ENCODE data around the gene TUBA4B. TPM values are rescaled to one million over a fixed set of nuclear protein-coding genes. Genes with fewer than 3 reads are reported as not detected.

Gene TUBA4B
- total RNA-seq, 2 experiments from 2014 or later = not detected

DNA sequence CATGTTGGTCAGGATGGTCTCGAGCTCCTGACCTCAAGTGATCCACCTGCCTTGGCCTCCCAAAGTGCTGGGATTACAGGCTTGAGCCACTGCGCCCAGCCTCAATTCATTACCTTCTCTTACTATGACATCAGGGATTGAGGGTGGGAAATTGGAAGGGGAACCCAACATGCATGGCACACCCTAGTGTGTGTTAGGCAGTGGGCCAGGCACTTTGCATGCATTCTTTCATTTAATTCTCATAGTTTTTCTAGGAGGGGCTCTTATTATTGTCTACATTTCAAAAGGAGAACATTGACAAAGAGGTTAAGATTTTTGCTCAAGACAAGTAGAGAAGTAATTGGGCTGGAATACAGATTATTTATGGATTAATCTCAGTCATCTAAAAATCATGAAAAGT is 15.3 kb downstream of the TUBA4B start:
- intact Hi-C loops (cut with micrococcal nuclease; ENCODE audit: unreplicated experiment) = no loop called here
- TF ChIP-seq, protein P1, sequence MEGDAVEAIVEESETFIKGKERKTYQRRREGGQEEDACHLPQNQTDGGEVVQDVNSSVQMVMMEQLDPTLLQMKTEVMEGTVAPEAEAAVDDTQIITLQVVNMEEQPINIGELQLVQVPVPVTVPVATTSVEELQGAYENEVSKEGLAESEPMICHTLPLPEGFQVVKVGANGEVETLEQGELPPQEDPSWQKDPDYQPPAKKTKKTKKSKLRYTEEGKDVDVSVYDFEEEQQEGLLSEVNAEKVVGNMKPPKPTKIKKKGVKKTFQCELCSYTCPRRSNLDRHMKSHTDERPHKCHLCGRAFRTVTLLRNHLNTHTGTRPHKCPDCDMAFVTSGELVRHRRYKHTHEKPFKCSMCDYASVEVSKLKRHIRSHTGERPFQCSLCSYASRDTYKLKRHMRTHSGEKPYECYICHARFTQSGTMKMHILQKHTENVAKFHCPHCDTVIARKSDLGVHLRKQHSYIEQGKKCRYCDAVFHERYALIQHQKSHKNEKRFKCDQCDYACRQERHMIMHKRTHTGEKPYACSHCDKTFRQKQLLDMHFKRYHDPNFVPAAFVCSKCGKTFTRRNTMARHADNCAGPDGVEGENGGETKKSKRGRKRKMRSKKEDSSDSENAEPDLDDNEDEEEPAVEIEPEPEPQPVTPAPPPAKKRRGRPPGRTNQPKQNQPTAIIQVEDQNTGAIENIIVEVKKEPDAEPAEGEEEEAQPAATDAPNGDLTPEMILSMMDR (conservative IDR thresholded peaks at IDR 0.05; ENCODE audit: low read length) = no peak
- TF ChIP-seq EZH2phosphoT487 (IDR thresholded peaks at IDR 0.05; ENCODE audit: borderline replicate concordance, low read depth, low read length) = no peak
- Histone ChIP-seq H3K36me3 (ENCODE audit: insufficient read depth, low read length) (no peaks in the 10 kb centered on the region), H4K20me1 (ENCODE audit: insufficient read depth, low read length) (no peaks in the 10 kb centered on the region), H3K4me1 (ENCODE audit: insufficient read depth, low read length, poor library complexity, severe bottlenecking) (no peaks in the 10 kb centered on the region), H3K4me2 (ENCODE audit: low read length) (no peak overlapping the region), H3K79me2 (ENCODE audit: insufficient read depth, low read depth, low read length) (no peaks in the 10 kb centered on the region), H3K9me3 (ENCODE audit: low read length) (no peaks in the 10 kb centered on the region), H3K27ac (ENCODE audit: low read depth, low read length, poor library complexity, severe bottlenecking) (no peak overlapping the region), H3K9me2 (ENCODE audit: insufficient read depth, low read length) (no peaks in the 10 kb centered on the region), H2AFZ (ENCODE audit: low read length) (no peak overlapping the region), H3K4me3 (ENCODE audit: low read depth, low read length, poor library complexity, severe bottlenecking) (no peak overlapping the region)
- no TSS peak for BruUV-seq (replicated peaks)
- CTCF ChIA-PET (ENCODE audit: unreplicated experiment) = no interaction called here
- DNase-seq (ENCODE audit: low spot score) = no peak
- POLR2A ChIA-PET = interaction anchor here (0.7 to 1.8 kb wide), 3 partner anchors 13 to 857 kb away, joined by 3 to 8 read pairs (median 4); no protein-coding TSS in a partner anchor

DNA sequence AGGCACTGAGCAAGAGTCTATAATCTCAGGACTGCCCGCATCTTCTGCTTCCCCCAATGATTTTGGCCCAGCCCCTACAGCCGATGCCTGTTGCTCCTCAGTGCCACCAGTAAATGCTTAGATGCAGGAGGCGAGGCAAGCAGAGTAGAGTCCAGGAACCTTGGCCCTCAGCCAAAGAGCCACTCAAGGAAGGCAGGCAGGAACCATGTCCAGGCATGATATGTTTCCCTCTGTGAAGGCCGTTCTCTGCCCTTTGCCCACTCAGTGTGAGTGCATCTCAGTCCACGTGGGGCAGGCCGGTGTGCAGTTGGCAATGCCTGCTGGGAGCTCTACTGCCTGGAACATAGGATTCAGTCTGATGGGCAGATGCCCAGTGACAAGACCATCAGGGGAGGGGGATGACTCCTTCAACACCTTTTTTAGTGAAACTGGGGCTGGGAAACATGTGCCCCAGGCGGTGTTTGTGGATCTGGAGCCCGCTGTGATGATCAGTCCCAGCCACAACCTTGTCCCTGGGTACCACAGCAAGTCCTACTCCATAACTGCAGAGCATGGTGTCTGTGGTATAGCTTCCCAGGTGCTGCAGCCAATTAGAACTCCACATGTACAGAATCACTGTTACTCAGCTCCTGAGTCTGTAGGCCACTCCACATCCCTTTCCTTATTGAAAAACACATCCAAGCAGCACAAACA is 16.5 kb downstream of the TUBA4B start:
- DNase-seq (ENCODE audit: low spot score) = no peak
- no peaks in the 10 kb centered on the region for H4K20me1 ChIP-seq (ENCODE audit: insufficient read depth, low read length)
- ChIA-PET CTCF (ENCODE audit: unreplicated experiment) (no interaction called here), POLR2A (interaction anchor here (0.6 kb wide), 1 partner anchor 610 kb away, joined by 3 read pairs; the partner anchor contains the start of genes BCS1L and ZNF142)
- H3K4me2 ChIP-seq (ENCODE audit: low read length) = no peak overlapping the region
- no peaks in the 10 kb centered on the region for H3K4me1 ChIP-seq (ENCODE audit: insufficient read depth, low read length, poor library complexity, severe bottlenecking)
- H3K9me2 ChIP-seq (ENCODE audit: insufficient read depth, low read length) = no peaks in the 10 kb centered on the region
- H3K27ac ChIP-seq (ENCODE audit: low read depth, low read length, poor library complexity, severe bottlenecking) = no peak overlapping the region
- intact Hi-C loops (cut with micrococcal nuclease; ENCODE audit: unreplicated experiment) = loop anchor here (10.0 kb wide), 1 partner anchor 385 kb away; the partner anchor contains the start of gene WNT10A
- no peak for TF ChIP-seq EZH2phosphoT487 (IDR thresholded peaks at IDR 0.05; ENCODE audit: borderline replicate concordance, low read depth, low read length)
- TF ChIP-seq, protein P1 (conservative IDR thresholded peaks at IDR 0.05; ENCODE audit: low read length) = no peak
- no peaks in the 10 kb centered on the region for H3K79me2 ChIP-seq (ENCODE audit: insufficient read depth, low read depth, low read length)
- H3K36me3 ChIP-seq (ENCODE audit: insufficient read depth, low read length) = no peaks in the 10 kb centered on the region
- no peak overlapping the region for H3K4me3 ChIP-seq (ENCODE audit: low read depth, low read length, poor library complexity, severe bottlenecking)
- no peak overlapping the region for H2AFZ ChIP-seq (ENCODE audit: low read length)
- BruUV-seq (replicated peaks) = no TSS peak
- H3K9me3 ChIP-seq (ENCODE audit: low read length) = no peaks in the 10 kb centered on the region

DNA sequence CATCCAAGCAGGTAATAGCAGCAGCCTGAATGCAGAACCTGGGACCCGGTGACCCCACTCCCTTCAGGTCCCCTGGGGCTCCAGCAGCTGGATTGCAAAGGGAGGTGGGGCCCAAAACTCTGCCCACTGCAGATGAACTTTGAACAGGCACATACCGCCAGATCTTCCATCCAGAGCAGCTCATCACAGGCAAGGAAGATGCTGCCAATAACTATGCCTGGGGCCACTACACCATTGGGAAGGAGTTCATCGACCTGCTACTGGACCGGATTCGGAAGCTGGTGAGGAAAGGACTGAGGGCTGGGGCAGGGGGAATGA is 17.0 kb downstream of the TUBA4B start:
- Histone ChIP-seq H3K4me1 (ENCODE audit: insufficient read depth, low read length, poor library complexity, severe bottlenecking) (no peaks in the 10 kb centered on the region), H3K36me3 (ENCODE audit: insufficient read depth, low read length) (no peaks in the 10 kb centered on the region), H2AFZ (ENCODE audit: low read length) (no peak overlapping the region), H3K79me2 (ENCODE audit: insufficient read depth, low read depth, low read length) (no peaks in the 10 kb centered on the region), H3K9me3 (ENCODE audit: low read length) (no peaks in the 10 kb centered on the region), H3K9me2 (ENCODE audit: insufficient read depth, low read length) (no peaks in the 10 kb centered on the region), H3K4me2 (ENCODE audit: low read length) (no peak overlapping the region), H4K20me1 (ENCODE audit: insufficient read depth, low read length) (no peaks in the 10 kb centered on the region), H3K27ac (ENCODE audit: low read depth, low read length, poor library complexity, severe bottlenecking) (no peak overlapping the region), H3K4me3 (ENCODE audit: low read depth, low read length, poor library complexity, severe bottlenecking) (no peak overlapping the region)
- TF ChIP-seq, protein P1 (conservative IDR thresholded peaks at IDR 0.05; ENCODE audit: low read length) = no peak
- TF ChIP-seq EZH2phosphoT487 (IDR thresholded peaks at IDR 0.05; ENCODE audit: borderline replicate concordance, low read depth, low read length) = no peak
- CTCF ChIA-PET (ENCODE audit: unreplicated experiment) = interaction anchor here (0.9 kb wide), 1 partner anchor 9 kb away, joined by 3 read pairs; the partner anchor contains the start of gene DNAJB2
- no peak for DNase-seq (ENCODE audit: low spot score)
- BruUV-seq (replicated peaks) = no TSS peak
- POLR2A ChIA-PET = interaction anchor here (0.6 kb wide), 1 partner anchor 610 kb away, joined by 3 read pairs; the partner anchor contains the start of genes BCS1L and ZNF142
- intact Hi-C loops (cut with micrococcal nuclease; ENCODE audit: unreplicated experiment) = loop anchor here (10.0 kb wide), 1 partner anchor 385 kb away; the partner anchor contains the start of gene WNT10A
